HG03097 (cell line): ENCODE results near the gene PLD4.
"Not testable (repeated sequence)": the region's sequence is repeated elsewhere in the genome, so short reads cannot be mapped to it uniquely, and the experiment has no call there.

Experiments
- ATAC-seq: cut with Tn5 transposase; IDR thresholded peaks from one replicate; pipeline ENCODE4 v1.9.1; 2021; ENCODE audit not compliant: unreplicated experiment, low FRiP score

PLD4 gene

GRCh38 chr14:104898195-104898558, 26.5 kb upstream of the PLD4 start:
- ATAC-seq, result no peak

- no peak for ATAC-seq
Observed at GRCh38 chr14:104898870-104899510, 25.7 kb upstream of the PLD4 start.

GRCh38 chr14:104899781-104900180, 24.9 kb upstream of the PLD4 start:
- no peak for ATAC-seq

GRCh38 chr14:104900639-104901512, 23.8 kb upstream of the PLD4 start:
- no peak for ATAC-seq

GRCh38 chr14:104903990-104904389, 20.7 kb upstream of the PLD4 start:
- no peak for ATAC-seq

- not testable (repeated sequence) for ATAC-seq
Observed at GRCh38 chr14:104904650-104905578, 19.8 kb upstream of the PLD4 start.

- not testable (repeated sequence) for ATAC-seq
Observed at GRCh38 chr14:104905579-104905933, 19.1 kb upstream of the PLD4 start.

GRCh38 chr14:104908303-104908702, 16.4 kb upstream of the PLD4 start:
- ATAC-seq, result no peak

- ATAC-seq, result no peak
Observed at GRCh38 chr14:104912053-104912452, 12.6 kb upstream of the PLD4 start.

- no peak for ATAC-seq
Observed at GRCh38 chr14:104913435-104913834, 11.2 kb upstream of the PLD4 start.

GRCh38 chr14:104917116-104917515, 7.6 kb upstream of the PLD4 start:
- no peak for ATAC-seq

GRCh38 chr14:104917993-104918392, 6.7 kb upstream of the PLD4 start:
- ATAC-seq, result no peak

GRCh38 chr14:104919152-104919992, 5.3 kb upstream of the PLD4 start:
- ATAC-seq, result not testable (repeated sequence)

- no peak for ATAC-seq
Observed at GRCh38 chr14:104919993-104920315, 4.7 kb upstream of the PLD4 start.

GRCh38 chr14:104923640-104924420, 849 bp upstream of the PLD4 start:
- no peak for ATAC-seq

- no peak for ATAC-seq
Observed at GRCh38 chr14:104925214-104925854, 655 bp downstream of the PLD4 start.

GRCh38 chr14:104925855-104926609, 1.4 kb downstream of the PLD4 start:
- ATAC-seq, result no peak
